Heart left ventricle (tissue), 16 donors: ENCODE data around the gene BICD2. TPM values are rescaled to one million over a fixed set of nuclear protein-coding genes. Genes with fewer than 3 reads are reported as not detected.
A peak's percentile ranks its signal among the peaks of the same experiment; 100 is the strongest.

Source experiments
- ATAC-seq, 4 donors: fragments of 200-7000 bp; cut with Tn5 transposase; one replicate each; pipeline ENCODE4 v1.9.1; 2020 to 2022; ENCODE audit warnings: moderate library complexity in 4 of 4, mild to moderate bottlenecking in 3 of 4, moderate number of reproducible peaks in 1 of 4
- DNase-seq, 5 donors: peaks; one replicate each; pipeline ENCODE4 v3.0.0-alpha.2; 2020
- H3K27ac ChIP-seq, 12 donors: fragments of 200-600 bp; sonication (generic) in 4 of 12; one replicate each; pipeline versions ENCODE4 v1.5.0 to v1.8.0; 2016 to 2022; ENCODE audit warnings: mild to moderate bottlenecking in 2 of 12
- H3K27me3 ChIP-seq, 9 donors: fragments of 200-600 bp; sonication (generic) in 2 of 9; one replicate each; pipeline versions ENCODE4 v1.5.1 to v1.8.0; 2016 to 2022; ENCODE audit warnings: mild to moderate bottlenecking in 3 of 9
- H3K36me3 ChIP-seq, 9 donors: fragments of 200-600 bp; sonication (generic) in 2 of 9; one replicate each; pipeline versions ENCODE4 v1.5.0 to v1.8.0; 2018 to 2022; ENCODE audit warnings: mild to moderate bottlenecking in 2 of 9
- H3K4me1 ChIP-seq, 12 donors: fragments of 200-600 bp; sonication (generic) in 4 of 12; one replicate each; pipeline versions ENCODE4 v1.5.0 to v1.8.0; 2016 to 2022; ENCODE audit warnings: mild to moderate bottlenecking in 3 of 12
- H3K4me3 ChIP-seq, 12 donors: fragments of 200-600 bp; sonication (generic) in 4 of 12; one replicate each; pipeline versions ENCODE4 v1.5.0 to v1.8.0; 2017 to 2022; ENCODE audit warnings: mild to moderate bottlenecking in 9 of 12, moderate library complexity in 4 of 12
- H3K9me3 ChIP-seq, 12 donors: fragments of 200-600 bp; sonication (generic) in 4 of 12; one replicate each; pipeline versions ENCODE4 v1.5.0 to v1.8.0; 2016 to 2022; ENCODE audit warnings: mild to moderate bottlenecking in 1 of 12
- CTCF ChIP-seq, 12 donors: fragments of 200-600 bp; sonication (generic) in 4 of 12; IDR thresholded peaks; one replicate each; pipeline versions ENCODE4 v1.5.0 to v1.8.0; 2018 to 2022; ENCODE audit warnings: antibody characterized with exemption in 12 of 12, mild to moderate bottlenecking in 5 of 12
- POLR2A ChIP-seq, 2 donors: fragments of 450-650 bp; IDR thresholded peaks; one replicate each; pipeline ENCODE4 v1.6.1; 2017; ENCODE audit warnings: antibody characterized with exemption in 2 of 2, mild to moderate bottlenecking in 2 of 2, moderate library complexity in 2 of 2
- WGBS, 4 donors: extraction: QIAGEN DNeasy Blood & Tissue Kit in 2 of 4; methylation state at CpG; one replicate each; pipeline versions ENCODE4 v1.1.5 to v1.1.7; 2013 to 2018; 5-methylcytosine and 5-hydroxymethylcytosine counted together
- intact Hi-C, 10 donors: fragments of 100-400 bp; cut with DNase I; formaldehyde crosslinking; loops; one replicate each; pipeline versions ENCODE4 v1.11.1 to v1.14.2; 2022
- polyA plus RNA-seq, 2 donors: library from polyadenylated mRNA; stranded (reverse); fragments of 200-250 nt; gene quantifications; one replicate each; pipeline ENCODE4 v1.2.3, GENCODE V29; 2013
- total RNA-seq, 9 donors: library from RNA; depleted of rRNA in 2 of 9; stranded (reverse); fragments of >200 nt in 2 of 9; fragmentation: NEBNext Ultra II Directional in 3 of 9; extraction: Animal tissue kit (Norgen Biotek cat#: 25700) in 3 of 9; gene quantifications; one replicate each; pipeline versions ENCODE4 v1.1.0 to v1.2.4, GENCODE V29; 2016 to 2023
- donor health status: ischemic (EF 13 %, LVEDD 7.1; RV severe dilation, severe dysfunction).
- donor health status: healthy with polysubstance abuse.
- donor health status: DM: no; HTN: yes; CAD: no.
- donor health status: DM: no; HTN: no; CAD: no.
- donor health status: ischemic (EF 25% LVEDD 6.9; RV normal size, moderate dysfunction).
- donor health status: ischemic (EF 25% LVEDD 5.7; RV mildly dilated, moderate dysfunction).
- donor health status: healthy.
- donor health status: DM: yes; HTN: yes; CAD: no.
- donor health status: ischemic (EF 35%, LVEDD 5.7; RV mildly dilated, moderate dysfunction).
- donor health status: nonischemic (EF 11% LVEDD 7.7; RV severe dilation, severe dysfunction).
- donor health status: DM: yes; HTN: yes; CAD: no.
- donor health status: PGD.
- donor health status: ischemic (EF 29% LVEDD 5.4; RV normal size, mild dysfunction).
- donor health status: nonischemic (EF 23%, LVEDD 6.1; RV moderate dilation, normal function).

Gene BICD2
- total and polyA plus RNA-seq, 11 donors = 17.6 to 56.7 (median 35.9) TPM

DNA sequence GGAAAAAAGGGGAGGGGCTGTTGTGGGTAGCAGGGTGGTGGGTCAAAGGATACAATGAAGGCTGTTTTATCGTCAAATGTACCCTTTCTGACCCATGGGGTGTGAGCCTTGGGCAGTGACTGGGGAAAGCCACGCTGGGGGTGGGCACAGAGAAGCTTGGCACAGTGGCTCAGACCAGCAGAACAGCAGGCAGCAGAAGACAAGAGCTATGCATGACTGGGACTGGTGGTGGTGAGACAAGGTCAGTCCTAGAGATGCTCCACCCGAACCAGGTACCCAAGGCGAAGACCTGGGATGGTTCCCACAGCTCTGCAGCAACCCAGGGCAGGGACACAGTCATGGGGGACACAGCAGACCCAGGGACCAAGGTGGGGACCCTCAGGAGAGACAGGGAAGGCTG is 38.3 kb downstream of the BICD2 start:
- Histone ChIP-seq H3K27ac (peak overlapping the region in 5 of 12 donors; percentile 25 to 55 (median 46)), H3K36me3 (peaks cover 0 to 55% (median 32%) of the 10 kb centered on the region in 9 donors), H3K27me3 (no peaks in the 10 kb centered on the region), H3K4me3 (no peak overlapping the region), H3K9me3 (no peaks in the 10 kb centered on the region), H3K4me1 (peaks cover 0 to 60% (median 19%) of the 10 kb centered on the region in 12 donors)
- DNase-seq (no peak), ATAC-seq (no peak)
- 79 to 94% (median 92%) methylated on average over 4 of the region's 4 CpGs for WGBS, 4 donors
- intact Hi-C loops = loop anchor here in 5 of 10 donors (5.0 kb wide), 2 partner anchors 36 to 41 kb away; partner anchors contain the start of gene BICD2 (in 4 of the 5)
- TF ChIP-seq CTCF (IDR thresholded peaks at IDR 0.05) = no peak
- no peak for TF ChIP-seq POLR2A (IDR thresholded peaks at IDR 0.05)

- WGBS, 4 donors = 95 to 100% (median 96%) methylated on average over 1 of the region's 1 CpG; no CpG with 5 or more reads in 1 of the 4 donors
- intact Hi-C loops = loop anchor here in 5 of 10 donors (5.0 kb wide), 2 partner anchors 37 to 42 kb away; partner anchors contain the start of gene BICD2 (in 4 of the 5)
- no peaks in the 10 kb centered on the region for H3K27me3 ChIP-seq
- DNase-seq = no peak
- no peak overlapping the region for H3K4me3 ChIP-seq
- no peaks in the 10 kb centered on the region for H3K9me3 ChIP-seq
- peaks cover 0 to 54% (median 15%) of the 10 kb centered on the region in 12 donors for H3K4me1 ChIP-seq
- peaks cover 0 to 60% (median 37%) of the 10 kb centered on the region in 9 donors for H3K36me3 ChIP-seq
- no peak for ATAC-seq
- H3K27ac ChIP-seq = no peak overlapping the region
- no peak for TF ChIP-seq CTCF (IDR thresholded peaks at IDR 0.05)
- no peak for TF ChIP-seq POLR2A (IDR thresholded peaks at IDR 0.05)
Measured at GRCh38 chr9:92725766-92726165, 38.9 kb downstream of the BICD2 start.

DNA sequence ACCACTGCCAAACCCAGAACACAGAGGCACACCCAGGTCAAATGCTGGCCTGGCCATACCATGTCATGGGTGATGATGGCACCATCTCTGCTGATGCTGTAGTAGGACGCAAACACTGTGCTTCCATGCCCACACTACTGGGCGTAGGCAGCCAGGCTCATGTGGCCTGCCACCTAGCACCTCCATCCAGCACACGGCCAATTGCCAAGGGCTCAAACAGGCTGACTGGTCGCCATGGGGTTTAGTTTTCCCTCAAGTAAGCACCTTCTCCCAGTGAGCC is 39.4 kb downstream of the BICD2 start:
- WGBS, 4 donors = 93 to 96% (median 95%) methylated on average over 3 to 4 of the region's 4 CpGs
- Histone ChIP-seq H3K4me3 (no peak overlapping the region), H3K27ac (no peak overlapping the region), H3K36me3 (peaks cover 0 to 66% (median 42%) of the 10 kb centered on the region in 9 donors), H3K27me3 (no peaks in the 10 kb centered on the region), H3K4me1 (peaks cover 0 to 48% (median 15%) of the 10 kb centered on the region in 12 donors), H3K9me3 (no peaks in the 10 kb centered on the region)
- DNase-seq (no peak), ATAC-seq (no peak)
- TF ChIP-seq POLR2A (IDR thresholded peaks at IDR 0.05) (no peak), CTCF (IDR thresholded peaks at IDR 0.05) (no peak)
- intact Hi-C loops = loop anchor here in 5 of 10 donors (5.0 kb wide), 2 partner anchors 37 to 42 kb away; partner anchors contain the start of gene BICD2 (in 4 of the 5)

DNA sequence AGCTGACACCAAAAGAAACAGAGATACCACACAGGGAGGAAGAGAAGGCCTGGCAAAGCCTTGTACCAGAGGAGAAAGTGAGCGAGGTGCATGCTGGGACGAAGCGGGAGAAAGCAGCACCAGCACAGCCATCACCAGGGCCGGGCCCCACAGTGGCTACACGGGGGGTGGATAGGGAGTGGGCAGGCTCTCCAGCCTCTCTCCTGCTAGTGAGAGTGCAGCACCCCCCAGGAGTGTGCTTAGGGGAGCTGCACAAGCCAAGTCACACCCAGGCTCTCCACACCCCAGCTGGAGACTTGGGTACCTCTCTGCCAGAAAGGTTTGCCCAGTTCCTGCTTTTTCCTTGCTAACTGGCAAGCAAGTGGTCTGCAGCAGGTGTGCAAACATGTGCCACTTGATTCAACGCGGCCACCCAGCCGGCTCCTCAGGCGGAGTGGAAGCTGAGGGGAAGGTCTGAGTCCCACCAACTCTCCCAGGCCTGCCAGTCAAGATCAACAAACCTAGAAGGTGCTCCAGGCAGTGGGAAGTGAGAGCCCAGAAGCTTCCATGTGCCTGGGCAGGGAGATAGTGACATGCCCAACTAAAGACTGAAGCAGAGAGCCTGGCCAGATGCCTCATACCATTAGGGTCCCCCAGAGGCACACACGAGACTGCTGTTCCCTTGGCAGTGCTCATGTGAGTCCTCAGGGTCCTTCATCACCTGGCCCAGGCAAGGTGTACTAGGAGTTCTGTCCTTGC is 39.9 kb downstream of the BICD2 start:
- Histone ChIP-seq H3K27me3 (no peaks in the 10 kb centered on the region), H3K9me3 (no peaks in the 10 kb centered on the region), H3K4me3 (no peak overlapping the region), H3K36me3 (peaks cover 0 to 71% (median 47%) of the 10 kb centered on the region in 9 donors), H3K4me1 (peaks cover 0 to 43% (median 15%) of the 10 kb centered on the region in 12 donors), H3K27ac (no peak overlapping the region)
- ATAC-seq (no peak), DNase-seq (no peak)
- 91 to 96% (median 95%) methylated on average over 9 to 10 of the region's 10 CpGs for WGBS, 4 donors
- intact Hi-C loops = loop anchor here in 5 of 10 donors (5.0 kb wide), 2 partner anchors 38 to 43 kb away; partner anchors contain the start of gene BICD2 (in 4 of the 5)
- TF ChIP-seq POLR2A (IDR thresholded peaks at IDR 0.05) (no peak), CTCF (IDR thresholded peaks at IDR 0.05) (no peak)
